SK-N-SH (cell line): ENCODE measurements around the gene TNFAIP1. TPM values are rescaled to one million over a fixed set of nuclear protein-coding genes. Genes with fewer than 3 reads are reported as not detected.

Experiments used
- CTCF ChIA-PET: fragments of 300-600, 350-600 bp; formaldehyde crosslinking; extraction: SDS; loops from one replicate; lab custom pipeline; 2021; lab: Yijun Ruan, JAX
- POLR2A ChIA-PET: fragments of 350-600 bp; sonication (Branson Sonifier 250); formaldehyde crosslinking; extraction: SDS; loops from one replicate; lab custom pipeline; 2020; ENCODE audit warnings: antibody characterized with exemption, inconsistent platforms; lab: Yijun Ruan, JAX
- DNase-seq: peaks from one replicate; pipeline ENCODE4 v3.0.0; 2012
- H2AFZ ChIP-seq: fragments of 200-600 bp; sonication (generic); 2 replicates; pipeline ENCODE4 v1.8.1; 2016; ENCODE audit warnings: antibody characterized with exemption, mild to moderate bottlenecking, low read depth
- H3F3A ChIP-seq: fragments of 200-600 bp; sonication (generic); replicated peaks from 2 replicates; pipeline ENCODE3; 2016; ENCODE audit warnings: antibody characterized with exemption, mild to moderate bottlenecking; ENCODE audit not compliant: insufficient read depth
- H3K27ac ChIP-seq, 2 experiments: fragments of 200-500 bp in 1 of 2; fragments of 200-600 bp in 1 of 2; sonication (Bioruptor generic) in 1 of 2; sonication (generic), shearing (Covaris generic) in 1 of 2; 2 replicates each; pipeline versions ENCODE4 v1.5.1 to v1.6.1; 2014 to 2016; ENCODE audit warnings: low read depth in 2 of 2, inconsistent platforms in 1 of 2, low read length in 1 of 2, mild to moderate bottlenecking in 1 of 2, mixed read lengths in 1 of 2
- H3K27me3 ChIP-seq: fragments of 200-600 bp; sonication (generic), shearing (Covaris generic); 2 replicates; pipeline ENCODE4 v1.6.1; 2016; ENCODE audit warnings: mixed run types; ENCODE audit not compliant: insufficient read depth
- H3K36me3 ChIP-seq, 2 experiments: fragments of 200-500 bp in 1 of 2; fragments of 200-600 bp in 1 of 2; sonication (Bioruptor generic) in 1 of 2; sonication (generic) in 1 of 2; replicated peaks in 1 of 2; 2 replicates each; pipeline versions ENCODE3 to v1.5.1; 2014 to 2016; ENCODE audit warnings: low read length in 1 of 2, mild to moderate bottlenecking in 1 of 2; ENCODE audit not compliant: insufficient read depth in 2 of 2, control insufficient read depth in 1 of 2
- H3K4me1 ChIP-seq, 2 experiments: fragments of 200-500 bp in 1 of 2; fragments of 200-600 bp in 1 of 2; sonication (Bioruptor generic) in 1 of 2; sonication (generic), shearing (Covaris generic) in 1 of 2; 2 replicates each; pipeline versions ENCODE4 v1.5.1 to v1.6.1; 2014 to 2016; ENCODE audit warnings: low read depth in 1 of 2, low read length in 1 of 2, mixed run types in 1 of 2; ENCODE audit not compliant: insufficient read depth in 2 of 2, control insufficient read depth in 1 of 2
- H3K4me2 ChIP-seq: fragments of 200-600 bp; sonication (generic), shearing (Covaris generic); 2 replicates; pipeline ENCODE4 v1.6.1; 2017; ENCODE audit warnings: mixed run types
- H3K4me3 ChIP-seq, 2 experiments: fragments of 200-500 bp in 1 of 2; fragments of 200-600 bp in 1 of 2; sonication (Bioruptor generic) in 1 of 2; sonication (generic), shearing (Covaris generic) in 1 of 2; 2 replicates each; pipeline versions ENCODE4 v1.5.1 to v1.8.1; 2014 to 2016; ENCODE audit warnings: low read depth in 2 of 2, inconsistent platforms in 1 of 2, low read length in 1 of 2, mild to moderate bottlenecking in 1 of 2, mixed read lengths in 1 of 2, moderate library complexity in 1 of 2
- H3K79me2 ChIP-seq: fragments of 200-600 bp; sonication (generic); 2 replicates; pipeline ENCODE4 v1.8.1; 2017; ENCODE audit warnings: mild to moderate bottlenecking; ENCODE audit not compliant: insufficient read depth
- H3K9ac ChIP-seq: fragments of 200-600 bp; sonication (generic); 2 replicates; pipeline ENCODE4 v1.6.1; 2017; ENCODE audit warnings: mixed run types
- H3K9me2 ChIP-seq: fragments of 200-600 bp; sonication (generic); 2 replicates; pipeline ENCODE4 v1.6.1; 2017; ENCODE audit warnings: mixed run types
- H3K9me3 ChIP-seq: fragments of 200-600 bp; sonication (generic); 2 replicates; pipeline ENCODE4 v1.6.1; 2017; ENCODE audit warnings: mixed run types, mild to moderate bottlenecking, moderate library complexity
- H4K20me1 ChIP-seq: fragments of 200-600 bp; sonication (generic); 2 replicates; pipeline ENCODE4 v1.6.1; 2017; ENCODE audit warnings: mild to moderate bottlenecking, mixed run types; ENCODE audit not compliant: insufficient read depth
- ELF1 ChIP-seq: IDR thresholded peaks from 2 replicates; pipeline ENCODE4 v1.4.0; 2012
- EP300 ChIP-seq, 2 experiments: IDR thresholded peaks; 2 replicates each; pipeline versions ENCODE4 v1.4.0 to v1.6.1; 2012; ENCODE audit warnings: borderline replicate concordance in 1 of 2, low read depth in 1 of 2, low read length in 1 of 2
- JUND ChIP-seq: IDR thresholded peaks from 2 replicates; pipeline ENCODE4 v1.4.0; 2012
- MXI1 ChIP-seq: IDR thresholded peaks from 2 replicates; pipeline ENCODE4 v1.6.1; 2012; ENCODE audit warnings: mild to moderate bottlenecking, low read depth, low read length, improper control_type of control experiment
- NFIC ChIP-seq: IDR thresholded peaks from 2 replicates; pipeline ENCODE4 v1.4.0; 2012; ENCODE audit warnings: borderline replicate concordance
- NRF1 ChIP-seq: IDR thresholded peaks from 2 replicates; pipeline ENCODE4 v1.6.1; 2012; ENCODE audit warnings: low read depth, mild to moderate bottlenecking, low read length
- POLR2AphosphoS5 ChIP-seq: IDR thresholded peaks from 2 replicates; pipeline ENCODE4 v1.6.1; 2012; ENCODE audit warnings: low read depth, low read length
- RCOR1 ChIP-seq: fragments of 150-350 bp; IDR thresholded peaks from 2 replicates; pipeline ENCODE4 v1.6.1; 2017; ENCODE audit warnings: antibody characterized with exemption, low read length
- SIN3A ChIP-seq: IDR thresholded peaks from 2 replicates; pipeline ENCODE4 v1.6.1; 2012; ENCODE audit warnings: low read depth, mild to moderate bottlenecking, low read length, moderate library complexity, borderline replicate concordance
- SMC3 ChIP-seq: IDR thresholded peaks from 2 replicates; pipeline ENCODE4 v1.6.1; 2012; ENCODE audit warnings: low read depth, low read length, improper control_type of control experiment
- TAF1 ChIP-seq: IDR thresholded peaks from 2 replicates; pipeline ENCODE4 v1.6.1; 2012; ENCODE audit warnings: low read depth, mild to moderate bottlenecking, low read length, moderate library complexity, borderline replicate concordance
- YY1 ChIP-seq: IDR thresholded peaks from 2 replicates; pipeline ENCODE4 v1.4.0; 2012; ENCODE audit warnings: low read depth, mild to moderate bottlenecking
- WGBS: methylation state at CpG from one replicate; pipeline ENCODE4 v1.1.6; 2017; ENCODE audit warnings: low lambda C conversion rate; 5-methylcytosine and 5-hydroxymethylcytosine counted together
- polyA plus RNA-seq, 3 experiments: library from polyadenylated mRNA; depleted of rRNA; stranded (reverse); fragments of >200 nt; gene quantifications; 2 replicates each; pipeline ENCODE4 v1.2.3, GENCODE V29; 2012
- TF ChIP-seq, protein P1 (sequence below): IDR thresholded peaks from 2 replicates; pipeline ENCODE4 v1.4.0; 2012; ENCODE audit warnings: low read depth
- TF ChIP-seq, protein P2 (sequence below): IDR thresholded peaks from 2 replicates; pipeline ENCODE4; 2012
- TF ChIP-seq, protein P3 (sequence below): fragments of 150-350 bp; IDR thresholded peaks from 2 replicates; pipeline ENCODE4 v1.6.1; 2017; ENCODE audit warnings: antibody characterized with exemption, low read length, low read depth, borderline replicate concordance
- TF ChIP-seq, protein P4 (sequence below): IDR thresholded peaks from 2 replicates; pipeline ENCODE4 v1.4.0; 2012; ENCODE audit warnings: low read depth, borderline replicate concordance
- TF ChIP-seq, protein P5 (sequence below): fragments of 200-600 bp; sonication (generic); IDR thresholded peaks from 2 replicates; pipeline ENCODE4 v1.6.1; 2017; ENCODE audit warnings: antibody characterized with exemption, mild to moderate bottlenecking, moderate library complexity

TNFAIP1 gene
- polyA plus RNA-seq, 1 of the 3 experiments (the other 2 are of a cell fraction) = 52.0 TPM

DNA sequence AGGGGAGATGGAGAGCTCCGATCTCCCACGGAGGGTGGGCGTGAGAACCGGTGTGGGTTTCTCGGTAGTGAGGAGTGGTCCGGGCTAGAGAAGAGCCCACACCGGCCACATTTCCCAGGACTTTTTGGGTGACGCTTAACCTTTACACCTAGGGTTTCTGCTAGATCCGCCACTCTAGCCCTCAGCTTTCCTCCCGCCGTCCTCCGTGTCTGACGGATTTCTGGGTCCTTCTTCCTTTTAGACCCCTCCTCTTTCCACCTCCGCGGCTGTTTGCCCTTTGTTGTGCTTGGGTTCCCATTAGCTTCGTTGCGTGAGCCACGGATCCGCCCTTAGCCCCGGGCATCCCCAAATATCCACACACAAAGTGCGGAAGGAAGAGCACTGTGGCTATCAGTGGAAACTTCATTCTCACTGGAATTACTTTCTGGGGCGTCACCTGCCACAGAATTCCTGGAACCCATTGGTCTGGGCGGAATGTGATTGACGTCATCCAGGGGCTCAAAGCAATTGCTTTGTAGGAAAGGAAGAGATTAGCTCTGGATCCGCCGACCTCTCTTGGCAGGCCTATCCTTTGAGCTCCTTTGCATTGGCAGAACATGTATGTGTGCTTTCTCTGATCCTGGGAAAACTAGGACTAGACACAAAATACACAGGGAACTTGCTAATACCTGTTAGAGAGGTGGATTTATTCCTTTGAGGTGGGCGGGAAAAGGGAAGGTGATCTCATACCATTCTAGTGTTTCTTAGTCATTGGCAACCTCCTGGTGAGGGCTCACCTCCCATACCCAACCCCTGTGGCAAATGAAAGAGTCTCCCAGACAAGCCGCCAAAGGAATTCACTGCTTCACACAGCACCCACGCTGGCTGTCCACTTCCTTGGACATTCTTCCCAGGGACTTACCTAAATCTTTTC is 654 bp downstream of the TNFAIP1 start:
- Histone ChIP-seq H3F3A (peaks cover 19% of the 10 kb centered on the region), H3K9me2 (no peaks in the 10 kb centered on the region), H3K9me3 (no peaks in the 10 kb centered on the region), H3K79me2 (peaks cover 94% of the 10 kb centered on the region), H4K20me1 (peaks cover 33% of the 10 kb centered on the region; the same call in 1 of the 2 replicates), H2AFZ (peak overlapping the region; percentile 17; the same call in 1 of the 2 replicates), H3K4me3 (peak overlapping the region; percentile 76 to 91), H3K9ac (peak overlapping the region; percentile 90), H3K27ac (peak overlapping the region; percentile 85 to 89)
- WGBS = 7% methylated on average over 22 of the region's 29 CpGs
- CTCF ChIA-PET = interaction anchor here (0.7 to 3.8 kb wide), 14 partner anchors 10 to 580 kb away, joined by 3 to 19 read pairs (median 4); partner anchors contain the start of genes LYRM9, POLDIP2 and VTN
- POLR2A ChIA-PET = interaction anchor here (0.9 to 2.3 kb wide), 11 partner anchors 9 to 383 kb away, joined by 3 to 25 read pairs (median 8); partner anchors contain the start of genes POLDIP2, RPL23A, SARM1 and SLC46A1
- DNase-seq = peak; percentile 75
- 0 out of 2 replicates have a peak, but pooled peaks have one; percentile 23 for TF ChIP-seq SIN3A
- TF ChIP-seq JUND = no peak; the same call in 1 of the 2 replicates
- TF ChIP-seq, protein P1, sequence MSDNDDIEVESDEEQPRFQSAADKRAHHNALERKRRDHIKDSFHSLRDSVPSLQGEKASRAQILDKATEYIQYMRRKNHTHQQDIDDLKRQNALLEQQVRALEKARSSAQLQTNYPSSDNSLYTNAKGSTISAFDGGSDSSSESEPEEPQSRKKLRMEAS = peak; percentile 34; the same call in 1 of the 2 replicates
- no peak for TF ChIP-seq YY1
- TF ChIP-seq ELF1 = no peak
- TF ChIP-seq, protein P2, sequence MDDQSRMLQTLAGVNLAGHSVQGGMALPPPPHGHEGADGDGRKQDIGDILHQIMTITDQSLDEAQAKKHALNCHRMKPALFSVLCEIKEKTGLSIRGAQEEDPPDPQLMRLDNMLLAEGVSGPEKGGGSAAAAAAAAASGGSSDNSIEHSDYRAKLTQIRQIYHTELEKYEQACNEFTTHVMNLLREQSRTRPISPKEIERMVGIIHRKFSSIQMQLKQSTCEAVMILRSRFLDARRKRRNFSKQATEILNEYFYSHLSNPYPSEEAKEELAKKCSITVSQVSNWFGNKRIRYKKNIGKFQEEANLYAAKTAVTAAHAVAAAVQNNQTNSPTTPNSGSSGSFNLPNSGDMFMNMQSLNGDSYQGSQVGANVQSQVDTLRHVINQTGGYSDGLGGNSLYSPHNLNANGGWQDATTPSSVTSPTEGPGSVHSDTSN = peak; percentile 51
- no peak for TF ChIP-seq EP300 (IDR thresholded peaks at IDR 0.05; ENCODE audit: borderline replicate concordance in 1 of 2, low read depth in 1 of 2, low read length in 1 of 2)
- TF ChIP-seq SMC3 = no peak
- TF ChIP-seq, protein P3, sequence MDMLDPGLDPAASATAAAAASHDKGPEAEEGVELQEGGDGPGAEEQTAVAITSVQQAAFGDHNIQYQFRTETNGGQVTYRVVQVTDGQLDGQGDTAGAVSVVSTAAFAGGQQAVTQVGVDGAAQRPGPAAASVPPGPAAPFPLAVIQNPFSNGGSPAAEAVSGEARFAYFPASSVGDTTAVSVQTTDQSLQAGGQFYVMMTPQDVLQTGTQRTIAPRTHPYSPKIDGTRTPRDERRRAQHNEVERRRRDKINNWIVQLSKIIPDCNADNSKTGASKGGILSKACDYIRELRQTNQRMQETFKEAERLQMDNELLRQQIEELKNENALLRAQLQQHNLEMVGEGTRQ = no peak
- TF ChIP-seq NFIC = no peak
- TF ChIP-seq NRF1 = no peak
- TF ChIP-seq, protein P4, sequence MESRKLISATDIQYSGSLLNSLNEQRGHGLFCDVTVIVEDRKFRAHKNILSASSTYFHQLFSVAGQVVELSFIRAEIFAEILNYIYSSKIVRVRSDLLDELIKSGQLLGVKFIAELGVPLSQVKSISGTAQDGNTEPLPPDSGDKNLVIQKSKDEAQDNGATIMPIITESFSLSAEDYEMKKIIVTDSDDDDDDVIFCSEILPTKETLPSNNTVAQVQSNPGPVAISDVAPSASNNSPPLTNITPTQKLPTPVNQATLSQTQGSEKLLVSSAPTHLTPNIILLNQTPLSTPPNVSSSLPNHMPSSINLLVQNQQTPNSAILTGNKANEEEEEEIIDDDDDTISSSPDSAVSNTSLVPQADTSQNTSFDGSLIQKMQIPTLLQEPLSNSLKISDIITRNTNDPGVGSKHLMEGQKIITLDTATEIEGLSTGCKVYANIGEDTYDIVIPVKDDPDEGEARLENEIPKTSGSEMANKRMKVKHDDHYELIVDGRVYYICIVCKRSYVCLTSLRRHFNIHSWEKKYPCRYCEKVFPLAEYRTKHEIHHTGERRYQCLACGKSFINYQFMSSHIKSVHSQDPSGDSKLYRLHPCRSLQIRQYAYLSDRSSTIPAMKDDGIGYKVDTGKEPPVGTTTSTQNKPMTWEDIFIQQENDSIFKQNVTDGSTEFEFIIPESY = no peak
- TF ChIP-seq MXI1 = peak; percentile 50; the same call in 1 of the 2 replicates
- TF ChIP-seq, protein P5, sequence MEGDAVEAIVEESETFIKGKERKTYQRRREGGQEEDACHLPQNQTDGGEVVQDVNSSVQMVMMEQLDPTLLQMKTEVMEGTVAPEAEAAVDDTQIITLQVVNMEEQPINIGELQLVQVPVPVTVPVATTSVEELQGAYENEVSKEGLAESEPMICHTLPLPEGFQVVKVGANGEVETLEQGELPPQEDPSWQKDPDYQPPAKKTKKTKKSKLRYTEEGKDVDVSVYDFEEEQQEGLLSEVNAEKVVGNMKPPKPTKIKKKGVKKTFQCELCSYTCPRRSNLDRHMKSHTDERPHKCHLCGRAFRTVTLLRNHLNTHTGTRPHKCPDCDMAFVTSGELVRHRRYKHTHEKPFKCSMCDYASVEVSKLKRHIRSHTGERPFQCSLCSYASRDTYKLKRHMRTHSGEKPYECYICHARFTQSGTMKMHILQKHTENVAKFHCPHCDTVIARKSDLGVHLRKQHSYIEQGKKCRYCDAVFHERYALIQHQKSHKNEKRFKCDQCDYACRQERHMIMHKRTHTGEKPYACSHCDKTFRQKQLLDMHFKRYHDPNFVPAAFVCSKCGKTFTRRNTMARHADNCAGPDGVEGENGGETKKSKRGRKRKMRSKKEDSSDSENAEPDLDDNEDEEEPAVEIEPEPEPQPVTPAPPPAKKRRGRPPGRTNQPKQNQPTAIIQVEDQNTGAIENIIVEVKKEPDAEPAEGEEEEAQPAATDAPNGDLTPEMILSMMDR = no peak
- TF ChIP-seq TAF1 = 0 out of 2 replicates have a peak, but pooled peaks have one; percentile 16
- TF ChIP-seq POLR2AphosphoS5 = no peak
- peak; percentile 57; the same call in 1 of the 2 replicates for TF ChIP-seq RCOR1
- TF ChIP-seq, all 33 proteins: peak for 6
- Histone ChIP-seq H3K36me3 (peaks cover 20 to 28% of the 10 kb centered on the region in 2 experiments), H3K4me1 (peaks cover 11 to 21% of the 10 kb centered on the region in 2 experiments; a peak in 3 of 4 replicates), H3K4me2 (peak overlapping the region; percentile 82), H3K27me3 (no peaks in the 10 kb centered on the region)
